Renal pelvis (tissue), 4 donors: Measurements from ENCODE around the gene CEP112. TPM values are rescaled to one million over a fixed set of nuclear protein-coding genes. Genes with fewer than 3 reads are reported as not detected.
"Not testable (repeated sequence)": the region's sequence is repeated elsewhere in the genome, so short reads cannot be mapped to it uniquely, and the experiment has no call there.

Experiments used
- DNase-seq: peaks from one replicate; pipeline ENCODE4 v3.0.0-alpha.2; 2013
- polyA plus RNA-seq, 3 donors: library from polyadenylated mRNA; unstranded; fragments of 120-200 nt; gene quantifications; one replicate each; pipeline ENCODE4 v1.2.1, GENCODE V29; 2013; ENCODE audit not compliant: insufficient read length in 3 of 3

The CEP112 gene
- polyA plus RNA-seq, 3 donors = 11.9 to 16.1 (median 13.9) TPM

GRCh38 chr17:65785109-65785508 lies 406.8 kb downstream of the CEP112 start:
- DNase-seq = no peak

GRCh38 chr17:65783845-65784334 lies 408.0 kb downstream of the CEP112 start:
- no peak for DNase-seq

GRCh38 chr17:65782104-65782706 lies 409.7 kb downstream of the CEP112 start:
- DNase-seq = not testable (repeated sequence)

GRCh38 chr17:65780111-65780510 lies 411.8 kb downstream of the CEP112 start:
- DNase-seq = no peak

GRCh38 chr17:65776890-65777289 lies 415.0 kb downstream of the CEP112 start:
- DNase-seq = no peak

- DNase-seq = no peak
Observed at GRCh38 chr17:65774787-65775186, 417.1 kb downstream of the CEP112 start.

GRCh38 chr17:65772989-65773388 lies 418.9 kb downstream of the CEP112 start:
- DNase-seq = no peak

GRCh38 chr17:65771704-65772103 lies 420.2 kb downstream of the CEP112 start:
- no peak for DNase-seq

GRCh38 chr17:65763786-65764185 lies 428.1 kb downstream of the CEP112 start:
- no peak for DNase-seq

GRCh38 chr17:65762973-65763372 lies 429.0 kb downstream of the CEP112 start:
- DNase-seq = no peak

GRCh38 chr17:65759532-65759931 lies 432.4 kb downstream of the CEP112 start:
- no peak for DNase-seq

- no peak for DNase-seq
Observed at GRCh38 chr17:65756760-65757159, 435.2 kb downstream of the CEP112 start.

- DNase-seq = no peak
Observed at GRCh38 chr17:65755799-65756198, 436.1 kb downstream of the CEP112 start.

GRCh38 chr17:65754630-65755029 lies 437.3 kb downstream of the CEP112 start:
- DNase-seq = no peak

- no peak for DNase-seq
Observed at GRCh38 chr17:65754081-65754480, 437.9 kb downstream of the CEP112 start.

- DNase-seq = no peak
Observed at GRCh38 chr17:65753348-65753747, 438.6 kb downstream of the CEP112 start.

- no peak for DNase-seq
Observed at GRCh38 chr17:65751263-65751662, 440.7 kb downstream of the CEP112 start.

- DNase-seq = no peak
Observed at GRCh38 chr17:65750631-65751115, 441.3 kb downstream of the CEP112 start.

- DNase-seq = no peak
Observed at GRCh38 chr17:65750166-65750565, 441.8 kb downstream of the CEP112 start.

GRCh38 chr17:65749479-65749878 lies 442.5 kb downstream of the CEP112 start:
- DNase-seq = no peak

GRCh38 chr17:65745241-65745640 lies 446.7 kb downstream of the CEP112 start:
- DNase-seq = no peak

- no peak for DNase-seq
Observed at GRCh38 chr17:65743308-65743655, 448.7 kb downstream of the CEP112 start.

- no peak for DNase-seq
Observed at GRCh38 chr17:65742403-65743307, 449.3 kb downstream of the CEP112 start.
